ENCODE results near the gene ENO4. TPM values are rescaled to one million over a fixed set of nuclear protein-coding genes. Genes with fewer than 3 reads are reported as not detected.

The ENO4 gene
- total RNA-seq, 1 donor from 2014 or later, result 0.52 TPM

GRCh38 chr10:116873134-116873533 lies 23.8 kb downstream of the ENO4 start:
- Histone ChIP-seq H4K20me1 (ENCODE audit: insufficient read depth, low read length) (no peaks in the 10 kb centered on the region), H3K79me2 (ENCODE audit: insufficient read depth, low read length) (no peaks in the 10 kb centered on the region), H3K4me2 (ENCODE audit: low read length) (no peak overlapping the region), H3K4me1 (ENCODE audit: insufficient read depth, low read length) (no peaks in the 10 kb centered on the region), H3K27me3 (ENCODE audit: insufficient read depth, low read length) (no peaks in the 10 kb centered on the region), H3K4me3 (ENCODE audit: insufficient read depth, low read depth, low read length) (no peak overlapping the region), H2AFZ (ENCODE audit: low read depth, low read length) (no peak overlapping the region), H3K9ac (ENCODE audit: low read length) (no peak overlapping the region), H3K27ac (ENCODE audit: low read depth, low read length) (no peak overlapping the region), H3K9me3 (ENCODE audit: insufficient read depth, low read depth, low read length) (no peaks in the 10 kb centered on the region), H3K36me3 (ENCODE audit: insufficient read depth, low read length) (no peaks in the 10 kb centered on the region)
- Mint-ChIP-seq H3K9me3 (ENCODE audit: unreplicated experiment) (peaks cover 3% of the 10 kb centered on the region), H3K4me3 (ENCODE audit: unreplicated experiment) (no peak overlapping the region), H3K4me1 (ENCODE audit: low read depth, unreplicated experiment) (no peaks in the 10 kb centered on the region), H3K27ac (ENCODE audit: unreplicated experiment) (no peak overlapping the region), H3K36me3 (ENCODE audit: low read depth, unreplicated experiment) (no peaks in the 10 kb centered on the region), H3K27me3 (ENCODE audit: low read depth, unreplicated experiment) (peaks cover 16% of the 10 kb centered on the region)
- TF ChIP-seq, protein P1, sequence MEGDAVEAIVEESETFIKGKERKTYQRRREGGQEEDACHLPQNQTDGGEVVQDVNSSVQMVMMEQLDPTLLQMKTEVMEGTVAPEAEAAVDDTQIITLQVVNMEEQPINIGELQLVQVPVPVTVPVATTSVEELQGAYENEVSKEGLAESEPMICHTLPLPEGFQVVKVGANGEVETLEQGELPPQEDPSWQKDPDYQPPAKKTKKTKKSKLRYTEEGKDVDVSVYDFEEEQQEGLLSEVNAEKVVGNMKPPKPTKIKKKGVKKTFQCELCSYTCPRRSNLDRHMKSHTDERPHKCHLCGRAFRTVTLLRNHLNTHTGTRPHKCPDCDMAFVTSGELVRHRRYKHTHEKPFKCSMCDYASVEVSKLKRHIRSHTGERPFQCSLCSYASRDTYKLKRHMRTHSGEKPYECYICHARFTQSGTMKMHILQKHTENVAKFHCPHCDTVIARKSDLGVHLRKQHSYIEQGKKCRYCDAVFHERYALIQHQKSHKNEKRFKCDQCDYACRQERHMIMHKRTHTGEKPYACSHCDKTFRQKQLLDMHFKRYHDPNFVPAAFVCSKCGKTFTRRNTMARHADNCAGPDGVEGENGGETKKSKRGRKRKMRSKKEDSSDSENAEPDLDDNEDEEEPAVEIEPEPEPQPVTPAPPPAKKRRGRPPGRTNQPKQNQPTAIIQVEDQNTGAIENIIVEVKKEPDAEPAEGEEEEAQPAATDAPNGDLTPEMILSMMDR (IDR thresholded peaks at IDR 0.05; ENCODE audit: insufficient read depth, low read depth, low read length), result no peak
- no peak for DNase-seq (ENCODE audit: low read depth)
- no peak for FAIRE-seq

GRCh38 chr10:116875897-116876296 lies 26.6 kb downstream of the ENO4 start:
- Mint-ChIP-seq H3K9me3 (ENCODE audit: unreplicated experiment) (peaks cover 3% of the 10 kb centered on the region), H3K4me3 (ENCODE audit: unreplicated experiment) (no peak overlapping the region), H3K27me3 (ENCODE audit: low read depth, unreplicated experiment) (peaks cover 12% of the 10 kb centered on the region), H3K4me1 (ENCODE audit: low read depth, unreplicated experiment) (no peaks in the 10 kb centered on the region), H3K27ac (ENCODE audit: unreplicated experiment) (no peak overlapping the region), H3K36me3 (ENCODE audit: low read depth, unreplicated experiment) (no peaks in the 10 kb centered on the region)
- TF ChIP-seq EZH2 (IDR thresholded peaks at IDR 0.05; ENCODE audit: insufficient read depth, low read length), result no peak
- TF ChIP-seq, protein P1 (IDR thresholded peaks at IDR 0.05; ENCODE audit: insufficient read depth, low read depth, low read length), result no peak
- Histone ChIP-seq H3K27me3 (ENCODE audit: insufficient read depth, low read length) (no peaks in the 10 kb centered on the region), H3K9me3 (ENCODE audit: insufficient read depth, low read depth, low read length) (no peaks in the 10 kb centered on the region), H3K36me3 (ENCODE audit: insufficient read depth, low read length) (no peaks in the 10 kb centered on the region), H3K9ac (ENCODE audit: low read length) (no peak overlapping the region), H3K4me2 (ENCODE audit: low read length) (no peak overlapping the region), H2AFZ (ENCODE audit: low read depth, low read length) (no peak overlapping the region), H3K27ac (ENCODE audit: low read depth, low read length) (no peak overlapping the region), H3K79me2 (ENCODE audit: insufficient read depth, low read length) (no peaks in the 10 kb centered on the region), H4K20me1 (ENCODE audit: insufficient read depth, low read length) (no peaks in the 10 kb centered on the region), H3K4me1 (ENCODE audit: insufficient read depth, low read length) (no peaks in the 10 kb centered on the region), H3K4me3 (ENCODE audit: insufficient read depth, low read depth, low read length) (no peak overlapping the region)
- DNase-seq (ENCODE audit: low read depth), result no peak
- FAIRE-seq, result no peak

DNA sequence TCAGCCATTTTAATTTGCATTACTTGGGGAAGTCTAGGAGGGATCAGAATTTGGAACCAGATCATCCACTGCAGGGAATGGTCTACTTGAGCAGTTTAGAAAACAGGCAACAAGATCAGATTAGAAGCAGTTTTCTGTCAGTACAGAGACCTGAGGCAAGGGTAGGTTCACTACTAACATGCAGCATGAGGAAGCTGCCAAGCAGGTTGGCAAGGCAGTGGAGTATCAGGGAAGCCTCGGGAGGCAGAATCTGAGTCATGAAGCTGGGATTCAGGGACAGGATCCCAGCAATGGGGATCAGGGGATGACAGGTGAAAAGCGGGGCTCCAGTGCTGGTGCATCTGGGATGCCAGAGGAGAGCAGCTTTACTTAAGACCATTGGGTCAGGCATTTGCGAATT lies 28.1 kb downstream of the ENO4 start:
- peaks cover 12% of the 10 kb centered on the region for H3K27me3 Mint-ChIP-seq (ENCODE audit: low read depth, unreplicated experiment)

More for the DNA sequence above, 28.1 kb downstream of the ENO4 start:
- H3K9ac ChIP-seq (ENCODE audit: low read length), result no peak overlapping the region
- H3K4me3 ChIP-seq (ENCODE audit: insufficient read depth, low read depth, low read length), result no peak overlapping the region
- H3K9me3 ChIP-seq (ENCODE audit: insufficient read depth, low read depth, low read length), result no peaks in the 10 kb centered on the region
- no peaks in the 10 kb centered on the region for H3K79me2 ChIP-seq (ENCODE audit: insufficient read depth, low read length)
- no peak for FAIRE-seq
- Mint-ChIP-seq H3K4me1 (ENCODE audit: low read depth, unreplicated experiment) (no peaks in the 10 kb centered on the region), H3K9me3 (ENCODE audit: unreplicated experiment) (peaks cover 2% of the 10 kb centered on the region), H3K36me3 (ENCODE audit: low read depth, unreplicated experiment) (no peaks in the 10 kb centered on the region), H3K27ac (ENCODE audit: unreplicated experiment) (no peak overlapping the region), H3K4me3 (ENCODE audit: unreplicated experiment) (no peak overlapping the region)
- no peaks in the 10 kb centered on the region for H3K27me3 ChIP-seq (ENCODE audit: insufficient read depth, low read length)
- no peak overlapping the region for H3K27ac ChIP-seq (ENCODE audit: low read depth, low read length)
- TF ChIP-seq, protein P1 (IDR thresholded peaks at IDR 0.05; ENCODE audit: insufficient read depth, low read depth, low read length), result no peak
- TF ChIP-seq EZH2 (IDR thresholded peaks at IDR 0.05; ENCODE audit: insufficient read depth, low read length), result no peak
- DNase-seq (ENCODE audit: low read depth), result no peak
- no peaks in the 10 kb centered on the region for H3K4me1 ChIP-seq (ENCODE audit: insufficient read depth, low read length)
- no peaks in the 10 kb centered on the region for H3K36me3 ChIP-seq (ENCODE audit: insufficient read depth, low read length)
- no peak overlapping the region for H2AFZ ChIP-seq (ENCODE audit: low read depth, low read length)
- no peaks in the 10 kb centered on the region for H4K20me1 ChIP-seq (ENCODE audit: insufficient read depth, low read length)
- no peak overlapping the region for H3K4me2 ChIP-seq (ENCODE audit: low read length)
